ENCODE measurements around the gene RNF17.

Gene RNF17

GRCh38 chr13:24888291-24888931 lies 124.4 kb downstream of the RNF17 start:
- H3K4me3 ChIP-seq (ENCODE audit: low read length), result no peak overlapping the region
- H3K9me3 ChIP-seq (ENCODE audit: insufficient read depth, low read depth, low read length), result no peaks in the 10 kb centered on the region
- peaks cover 89% of the 10 kb centered on the region for H3K36me3 ChIP-seq (ENCODE audit: insufficient read depth, low read depth, low read length)
- H3K27ac ChIP-seq (ENCODE audit: low read length), result no peak overlapping the region
- peaks cover 4% of the 10 kb centered on the region; the same call in 1 of the 2 replicates for H3K4me1 ChIP-seq (ENCODE audit: insufficient read depth, low read length)
- no peak overlapping the region for H3K9ac ChIP-seq (ENCODE audit: low read depth, low read length)
- H3K27me3 ChIP-seq (ENCODE audit: insufficient read depth, low read length), result no peaks in the 10 kb centered on the region

DNA sequence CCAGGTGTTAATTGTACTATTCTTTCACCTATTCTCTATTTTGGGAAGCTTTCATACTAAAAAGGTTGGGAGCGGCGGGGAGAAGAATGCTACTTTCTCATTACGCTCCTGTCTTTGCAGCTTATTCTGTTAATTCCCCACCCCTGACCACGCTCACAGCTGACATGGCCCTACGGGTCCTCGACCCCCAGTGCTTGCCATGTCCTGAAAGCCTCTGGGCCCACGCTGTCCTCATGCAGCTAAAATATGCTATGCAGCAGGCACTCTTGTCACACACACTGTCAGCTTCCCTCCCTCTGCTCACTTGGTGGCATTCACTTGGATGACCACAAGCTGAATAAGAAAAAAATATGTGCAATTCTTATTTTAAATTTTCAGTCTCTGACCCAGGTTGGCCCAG lies 126.3 kb downstream of the RNF17 start:
- Histone ChIP-seq H3K4me1 (ENCODE audit: insufficient read depth, low read length) (peaks cover 4% of the 10 kb centered on the region; the same call in 1 of the 2 replicates), H3K9ac (ENCODE audit: low read depth, low read length) (no peak overlapping the region), H3K27me3 (ENCODE audit: insufficient read depth, low read length) (no peaks in the 10 kb centered on the region), H3K27ac (ENCODE audit: low read length) (no peak overlapping the region), H3K4me3 (ENCODE audit: low read length) (no peak overlapping the region), H3K36me3 (ENCODE audit: insufficient read depth, low read depth, low read length) (peaks cover 81% of the 10 kb centered on the region), H3K9me3 (ENCODE audit: insufficient read depth, low read depth, low read length) (no peaks in the 10 kb centered on the region)

- H3K4me1 ChIP-seq (ENCODE audit: insufficient read depth, low read length), result peaks cover 4% of the 10 kb centered on the region; the same call in 1 of the 2 replicates
- H3K9ac ChIP-seq (ENCODE audit: low read depth, low read length), result no peak overlapping the region
- no peak overlapping the region for H3K4me3 ChIP-seq (ENCODE audit: low read length)
- H3K27me3 ChIP-seq (ENCODE audit: insufficient read depth, low read length), result no peaks in the 10 kb centered on the region
- no peak overlapping the region for H3K27ac ChIP-seq (ENCODE audit: low read length)
- H3K9me3 ChIP-seq (ENCODE audit: insufficient read depth, low read depth, low read length), result no peaks in the 10 kb centered on the region
- H3K36me3 ChIP-seq (ENCODE audit: insufficient read depth, low read depth, low read length), result peaks cover 81% of the 10 kb centered on the region
Measured at GRCh38 chr13:24891476-24892108, 127.6 kb downstream of the RNF17 start.

- Histone ChIP-seq H3K4me3 (ENCODE audit: low read length) (no peak overlapping the region), H3K9ac (ENCODE audit: low read depth, low read length) (no peak overlapping the region), H3K27ac (ENCODE audit: low read length) (no peak overlapping the region), H3K9me3 (ENCODE audit: insufficient read depth, low read depth, low read length) (no peaks in the 10 kb centered on the region), H3K4me1 (ENCODE audit: insufficient read depth, low read length) (peaks cover 4% of the 10 kb centered on the region; the same call in 1 of the 2 replicates), H3K27me3 (ENCODE audit: insufficient read depth, low read length) (no peaks in the 10 kb centered on the region), H3K36me3 (ENCODE audit: insufficient read depth, low read depth, low read length) (peaks cover 89% of the 10 kb centered on the region)
Measured at GRCh38 chr13:24892829-24893228, 128.9 kb downstream of the RNF17 start.

DNA sequence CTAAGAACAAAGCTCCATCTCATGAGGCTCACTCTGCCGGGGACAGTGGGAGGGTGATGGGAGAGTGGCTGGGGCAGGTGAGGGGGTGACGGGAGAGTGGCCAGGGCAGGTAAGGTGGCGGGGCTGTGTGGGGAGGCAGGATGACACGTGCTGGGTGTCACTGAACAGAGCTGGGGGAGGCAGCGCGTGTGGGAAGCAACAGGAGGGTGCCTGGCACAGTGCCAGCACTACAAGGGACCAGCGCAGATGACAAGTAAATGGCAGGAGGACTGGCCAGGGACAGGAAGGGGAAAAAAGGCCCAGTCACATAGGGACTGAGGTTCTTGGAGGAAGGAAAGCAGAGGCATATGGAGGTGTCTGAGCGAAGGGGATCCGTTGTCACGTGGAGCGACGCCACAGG lies 129.9 kb downstream of the RNF17 start:
- Histone ChIP-seq H3K9ac (ENCODE audit: low read depth, low read length) (no peak overlapping the region), H3K36me3 (ENCODE audit: insufficient read depth, low read depth, low read length) (peaks cover 87% of the 10 kb centered on the region), H3K27me3 (ENCODE audit: insufficient read depth, low read length) (no peaks in the 10 kb centered on the region), H3K27ac (ENCODE audit: low read length) (no peak overlapping the region), H3K9me3 (ENCODE audit: insufficient read depth, low read depth, low read length) (no peaks in the 10 kb centered on the region), H3K4me1 (ENCODE audit: insufficient read depth, low read length) (no peaks in the 10 kb centered on the region; the same call in 1 of the 2 replicates), H3K4me3 (ENCODE audit: low read length) (no peak overlapping the region)

DNA sequence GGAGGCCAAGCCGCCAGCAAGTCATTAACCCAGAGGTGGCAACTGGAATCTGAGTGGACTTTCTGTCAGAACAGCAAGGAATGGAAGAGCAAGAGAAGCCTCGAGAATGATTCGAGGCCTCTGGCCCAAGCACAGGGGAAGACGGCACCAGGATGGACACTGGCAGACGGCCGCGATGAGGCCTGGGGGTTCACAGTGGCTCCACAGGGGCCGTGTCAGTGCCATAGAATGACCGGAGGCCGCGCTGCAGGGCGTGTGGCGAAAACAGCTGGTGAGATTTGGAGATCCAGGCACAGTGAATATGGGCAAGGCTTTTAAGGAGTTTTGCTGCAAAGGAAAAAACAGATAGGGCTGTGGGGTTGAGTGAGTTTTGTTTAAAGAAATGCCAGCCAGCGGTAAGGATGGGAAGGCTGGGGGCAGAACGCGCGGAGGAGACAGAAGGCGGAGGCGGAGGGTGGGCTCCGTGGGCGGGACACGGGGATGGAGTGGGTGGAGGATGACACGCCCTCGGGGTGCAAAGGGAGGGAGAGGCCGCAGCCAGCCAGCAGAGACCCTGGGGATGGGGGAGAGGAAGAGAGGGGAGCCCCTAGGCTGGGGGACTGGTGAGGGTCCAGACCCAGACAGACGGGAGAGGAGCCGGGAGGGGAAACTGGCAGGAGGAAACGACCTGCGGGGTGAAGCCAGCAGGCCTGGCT lies 130.5 kb downstream of the RNF17 start:
- Histone ChIP-seq H3K36me3 (ENCODE audit: insufficient read depth, low read depth, low read length) (peaks cover 87% of the 10 kb centered on the region), H3K4me1 (ENCODE audit: insufficient read depth, low read length) (no peaks in the 10 kb centered on the region), H3K27ac (ENCODE audit: low read length) (no peak overlapping the region), H3K9me3 (ENCODE audit: insufficient read depth, low read depth, low read length) (no peaks in the 10 kb centered on the region), H3K27me3 (ENCODE audit: insufficient read depth, low read length) (no peaks in the 10 kb centered on the region), H3K9ac (ENCODE audit: low read depth, low read length) (no peak overlapping the region), H3K4me3 (ENCODE audit: low read length) (no peak overlapping the region)

- H3K9ac ChIP-seq (ENCODE audit: low read depth, low read length), result no peak overlapping the region
- H3K4me1 ChIP-seq (ENCODE audit: insufficient read depth, low read length), result no peaks in the 10 kb centered on the region
- no peaks in the 10 kb centered on the region for H3K27me3 ChIP-seq (ENCODE audit: insufficient read depth, low read length)
- H3K4me3 ChIP-seq (ENCODE audit: low read length), result no peak overlapping the region
- H3K36me3 ChIP-seq (ENCODE audit: insufficient read depth, low read depth, low read length), result peaks cover 86% of the 10 kb centered on the region
- H3K9me3 ChIP-seq (ENCODE audit: insufficient read depth, low read depth, low read length), result no peaks in the 10 kb centered on the region
- no peak overlapping the region for H3K27ac ChIP-seq (ENCODE audit: low read length)
Measured at GRCh38 chr13:24894972-24895300, 131.0 kb downstream of the RNF17 start.

DNA sequence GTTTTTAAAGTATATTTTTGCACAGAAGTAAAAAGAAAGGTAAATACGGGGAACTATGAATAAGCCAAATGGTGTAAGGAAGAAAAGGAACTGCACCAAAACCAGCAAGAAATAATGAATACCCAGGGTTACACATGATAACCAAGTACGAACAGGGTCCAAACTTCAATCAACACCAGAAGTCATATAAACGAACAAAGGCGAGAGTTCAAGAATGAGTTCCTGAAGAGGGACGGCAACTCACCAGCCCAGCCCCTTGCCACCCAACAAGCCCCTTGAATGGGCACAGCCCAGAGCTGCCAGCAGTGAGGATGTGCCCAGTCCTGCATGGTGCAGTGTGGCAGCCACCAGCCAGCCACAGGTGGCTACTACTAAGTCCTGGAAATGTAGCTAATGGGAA lies 132.1 kb downstream of the RNF17 start:
- no peak overlapping the region for H3K9ac ChIP-seq (ENCODE audit: low read depth, low read length)
- no peak overlapping the region for H3K4me3 ChIP-seq (ENCODE audit: low read length)
- no peaks in the 10 kb centered on the region for H3K4me1 ChIP-seq (ENCODE audit: insufficient read depth, low read length)
- no peaks in the 10 kb centered on the region for H3K27me3 ChIP-seq (ENCODE audit: insufficient read depth, low read length)
- H3K9me3 ChIP-seq (ENCODE audit: insufficient read depth, low read depth, low read length), result no peaks in the 10 kb centered on the region
- peaks cover 86% of the 10 kb centered on the region for H3K36me3 ChIP-seq (ENCODE audit: insufficient read depth, low read depth, low read length)
- no peak overlapping the region for H3K27ac ChIP-seq (ENCODE audit: low read length)

GRCh38 chr13:24897293-24897692 lies 133.3 kb downstream of the RNF17 start:
- no peak overlapping the region for H3K4me3 ChIP-seq (ENCODE audit: low read length)
- H3K9me3 ChIP-seq (ENCODE audit: insufficient read depth, low read depth, low read length), result no peaks in the 10 kb centered on the region
- no peaks in the 10 kb centered on the region for H3K27me3 ChIP-seq (ENCODE audit: insufficient read depth, low read length)
- no peak overlapping the region for H3K27ac ChIP-seq (ENCODE audit: low read length)
- no peaks in the 10 kb centered on the region for H3K4me1 ChIP-seq (ENCODE audit: insufficient read depth, low read length)
- peaks cover 74% of the 10 kb centered on the region for H3K36me3 ChIP-seq (ENCODE audit: insufficient read depth, low read depth, low read length)
- H3K9ac ChIP-seq (ENCODE audit: low read depth, low read length), result no peak overlapping the region

GRCh38 chr13:24899601-24900000 lies 135.6 kb downstream of the RNF17 start:
- Histone ChIP-seq H3K27ac (ENCODE audit: low read length) (no peak overlapping the region), H3K4me1 (ENCODE audit: insufficient read depth, low read length) (no peaks in the 10 kb centered on the region), H3K4me3 (ENCODE audit: low read length) (no peak overlapping the region), H3K9me3 (ENCODE audit: insufficient read depth, low read depth, low read length) (no peaks in the 10 kb centered on the region), H3K36me3 (ENCODE audit: insufficient read depth, low read depth, low read length) (peaks cover 71% of the 10 kb centered on the region), H3K27me3 (ENCODE audit: insufficient read depth, low read length) (no peaks in the 10 kb centered on the region), H3K9ac (ENCODE audit: low read depth, low read length) (no peak overlapping the region)

DNA sequence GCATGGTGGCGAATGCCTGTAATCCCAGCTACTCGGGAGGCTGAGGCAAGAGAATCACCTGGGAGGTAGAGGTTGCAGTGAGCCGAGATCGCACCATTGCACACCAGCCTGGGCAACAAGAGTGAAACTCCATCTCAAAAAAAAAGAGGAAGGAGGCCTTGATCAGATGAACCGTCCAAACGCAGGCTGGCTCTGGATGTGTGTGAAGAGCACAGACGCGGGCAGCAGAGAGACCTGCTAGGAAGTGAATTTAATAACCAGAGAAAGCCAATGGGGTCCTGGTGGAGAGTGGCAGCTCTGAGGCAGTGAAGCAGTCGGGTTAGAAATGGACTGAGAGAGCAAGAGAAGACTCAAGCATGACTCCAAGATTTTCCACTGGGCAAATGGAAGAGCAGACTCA lies 136.5 kb downstream of the RNF17 start:
- Histone ChIP-seq H3K9me3 (ENCODE audit: insufficient read depth, low read depth, low read length) (no peaks in the 10 kb centered on the region), H3K27ac (ENCODE audit: low read length) (no peak overlapping the region), H3K4me1 (ENCODE audit: insufficient read depth, low read length) (no peaks in the 10 kb centered on the region), H3K4me3 (ENCODE audit: low read length) (no peak overlapping the region), H3K36me3 (ENCODE audit: insufficient read depth, low read depth, low read length) (peaks cover 79% of the 10 kb centered on the region), H3K27me3 (ENCODE audit: insufficient read depth, low read length) (no peaks in the 10 kb centered on the region), H3K9ac (ENCODE audit: low read depth, low read length) (no peak overlapping the region)

GRCh38 chr13:24905242-24905641 lies 141.3 kb downstream of the RNF17 start:
- H3K36me3 ChIP-seq (ENCODE audit: insufficient read depth, low read depth, low read length), result peaks cover 78% of the 10 kb centered on the region
- H3K27me3 ChIP-seq (ENCODE audit: insufficient read depth, low read length), result no peaks in the 10 kb centered on the region

More at GRCh38 chr13:24905242-24905641, 141.3 kb downstream of the RNF17 start:
- Histone ChIP-seq H3K4me1 (ENCODE audit: insufficient read depth, low read length) (no peaks in the 10 kb centered on the region), H3K27ac (ENCODE audit: low read length) (no peak overlapping the region), H3K9ac (ENCODE audit: low read depth, low read length) (no peak overlapping the region), H3K4me3 (ENCODE audit: low read length) (no peak overlapping the region), H3K9me3 (ENCODE audit: insufficient read depth, low read depth, low read length) (no peaks in the 10 kb centered on the region)

Data from iPS-20b (cell line).